GM21381 (cell line): ENCODE results near the gene NASP.
A peak's percentile ranks its signal among the peaks of the same experiment; 100 is the strongest.

Experiments
- ATAC-seq: cut with Tn5 transposase; IDR thresholded peaks from one replicate; pipeline ENCODE4 v1.9.1; 2021; ENCODE audit warnings: mild to moderate bottlenecking, moderate library complexity; ENCODE audit not compliant: unreplicated experiment

Gene NASP, protein sequence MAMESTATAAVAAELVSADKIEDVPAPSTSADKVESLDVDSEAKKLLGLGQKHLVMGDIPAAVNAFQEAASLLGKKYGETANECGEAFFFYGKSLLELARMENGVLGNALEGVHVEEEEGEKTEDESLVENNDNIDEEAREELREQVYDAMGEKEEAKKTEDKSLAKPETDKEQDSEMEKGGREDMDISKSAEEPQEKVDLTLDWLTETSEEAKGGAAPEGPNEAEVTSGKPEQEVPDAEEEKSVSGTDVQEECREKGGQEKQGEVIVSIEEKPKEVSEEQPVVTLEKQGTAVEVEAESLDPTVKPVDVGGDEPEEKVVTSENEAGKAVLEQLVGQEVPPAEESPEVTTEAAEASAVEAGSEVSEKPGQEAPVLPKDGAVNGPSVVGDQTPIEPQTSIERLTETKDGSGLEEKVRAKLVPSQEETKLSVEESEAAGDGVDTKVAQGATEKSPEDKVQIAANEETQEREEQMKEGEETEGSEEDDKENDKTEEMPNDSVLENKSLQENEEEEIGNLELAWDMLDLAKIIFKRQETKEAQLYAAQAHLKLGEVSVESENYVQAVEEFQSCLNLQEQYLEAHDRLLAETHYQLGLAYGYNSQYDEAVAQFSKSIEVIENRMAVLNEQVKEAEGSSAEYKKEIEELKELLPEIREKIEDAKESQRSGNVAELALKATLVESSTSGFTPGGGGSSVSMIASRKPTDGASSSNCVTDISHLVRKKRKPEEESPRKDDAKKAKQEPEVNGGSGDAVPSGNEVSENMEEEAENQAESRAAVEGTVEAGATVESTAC

DNA sequence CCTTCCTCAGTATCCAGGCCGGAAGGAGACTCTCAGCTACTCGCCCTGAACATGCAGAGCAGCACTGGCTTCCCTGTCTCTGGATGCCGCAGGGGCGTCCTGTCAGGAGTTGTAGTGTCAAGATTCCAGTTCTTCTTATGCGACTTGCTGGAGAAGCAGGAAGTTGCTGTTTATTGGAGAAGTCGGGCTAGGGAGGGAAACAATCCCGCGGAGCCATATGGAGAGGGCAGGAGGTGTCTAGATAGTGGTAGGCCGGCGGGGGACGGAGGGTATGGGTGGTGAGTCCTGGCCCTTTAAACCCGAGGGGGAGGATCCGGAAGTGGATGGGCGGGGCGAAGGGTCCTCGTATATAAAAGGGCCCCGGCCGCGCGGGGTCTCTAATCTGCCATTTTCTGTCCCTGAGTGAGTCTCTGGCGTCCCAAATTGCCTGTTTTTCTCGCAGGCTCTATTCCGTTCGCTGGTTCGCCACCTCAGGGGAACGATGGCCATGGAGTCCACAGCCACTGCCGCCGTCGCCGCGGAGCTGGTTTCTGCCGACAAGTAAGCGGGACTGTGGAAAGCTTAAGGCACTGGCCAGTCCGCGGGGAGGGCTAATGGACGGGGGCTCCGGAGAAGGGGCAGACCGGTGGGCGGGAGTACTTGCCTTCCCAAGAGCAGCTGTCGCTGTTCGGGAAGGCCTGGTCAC is at the start of gene NASP:
NASP (plus strand) TSS at position 376 of the 685 bp plus-strand sequence; CDS start at position 482, 106 bp downstream.
- ATAC-seq = peak; percentile 41

DNA sequence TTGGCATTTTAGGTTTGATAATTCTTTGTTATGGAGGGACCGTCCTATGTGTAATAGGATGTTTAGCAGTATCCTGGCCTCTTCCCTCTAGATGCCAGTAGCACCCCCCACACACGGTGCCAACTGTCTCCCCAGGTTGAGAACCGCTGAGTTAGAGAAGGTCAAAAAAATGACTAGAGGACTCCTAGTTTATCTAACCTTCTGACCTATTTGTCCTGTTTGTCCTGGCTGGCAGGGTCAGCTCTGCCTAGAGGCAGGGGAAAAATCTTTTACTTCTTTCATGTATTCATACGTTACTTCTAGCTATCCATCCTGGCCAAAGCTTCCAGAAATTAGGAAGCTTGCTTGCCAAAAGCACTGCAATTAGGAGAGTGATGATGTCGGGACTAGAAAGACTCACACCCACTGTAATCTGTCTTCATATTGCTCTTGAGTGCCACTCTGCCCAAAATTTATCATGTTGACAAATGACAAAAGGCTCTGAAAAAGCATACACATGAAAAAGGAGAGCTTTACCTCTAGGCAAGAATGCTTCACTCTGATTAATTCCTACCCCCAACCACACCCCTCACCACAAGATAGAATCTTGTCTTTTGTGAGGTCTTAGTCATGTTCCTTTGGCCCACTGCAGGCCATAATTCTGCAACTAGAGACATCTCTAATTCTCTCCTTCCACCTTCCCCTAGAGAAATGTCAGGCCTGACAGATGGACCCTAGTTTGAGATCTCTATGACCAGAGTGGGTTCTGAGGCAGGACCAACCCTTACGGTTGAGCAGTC is 47.7 kb upstream of the NASP start:
- no peak for ATAC-seq

DNA sequence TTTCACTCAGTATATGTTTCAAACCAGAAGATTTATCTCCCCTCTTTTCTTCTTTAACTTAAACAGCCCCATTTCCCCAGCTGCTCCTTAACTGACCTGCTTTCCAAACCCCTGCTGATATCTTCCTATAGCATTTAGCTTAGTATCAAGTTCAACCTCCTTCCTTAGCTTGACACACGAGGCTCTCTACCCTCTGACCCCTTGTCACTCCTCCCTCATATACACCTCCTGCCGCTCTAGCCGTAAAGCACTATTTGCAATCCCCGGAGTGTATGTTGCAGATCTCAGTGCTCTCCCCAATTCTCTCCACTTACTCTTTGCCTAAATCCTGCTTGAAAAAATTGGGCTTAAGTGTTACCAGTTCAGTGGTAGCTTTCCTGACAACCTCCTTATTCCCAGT is 47.0 kb upstream of the NASP start:
- ATAC-seq = no peak

DNA sequence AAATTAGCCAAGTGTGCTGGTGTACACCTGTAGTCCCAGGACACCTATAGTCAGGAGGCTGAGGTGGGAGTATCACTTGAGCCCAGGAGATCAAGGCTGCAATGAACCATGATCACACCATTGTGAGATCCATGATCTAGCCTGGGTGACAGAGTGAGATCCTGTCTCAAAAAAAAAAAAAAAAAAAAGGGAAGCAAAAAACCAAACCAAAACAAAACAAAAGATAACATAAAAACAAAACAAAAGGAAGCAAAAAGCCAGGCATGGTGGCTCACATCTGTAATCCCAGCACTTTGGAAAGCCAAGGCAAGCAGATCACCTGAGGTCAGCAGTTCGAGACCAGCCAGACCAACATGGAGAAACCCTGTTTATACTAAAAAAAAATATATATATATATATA is 42.6 kb upstream of the NASP start:
- ATAC-seq = no peak

DNA sequence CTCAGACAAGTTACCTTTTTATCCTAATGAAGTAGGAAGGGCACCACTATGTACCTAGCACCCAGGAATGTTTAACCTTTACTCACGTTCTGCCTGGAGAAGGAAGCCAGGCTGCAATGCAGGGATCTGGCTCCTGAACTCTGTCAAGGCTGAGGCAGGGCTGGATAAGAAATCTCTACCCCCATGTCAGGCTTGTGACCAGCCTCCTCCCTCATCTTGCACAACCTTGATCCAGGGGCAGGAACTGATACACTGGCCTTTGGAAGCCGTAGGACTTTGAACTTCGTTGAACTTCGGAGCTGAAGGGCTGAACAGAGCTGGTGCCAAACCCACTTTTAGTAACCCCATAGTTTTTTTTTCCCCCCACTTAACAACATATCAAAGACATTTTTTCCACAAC is 41.2 kb upstream of the NASP start:
- no peak for ATAC-seq

DNA sequence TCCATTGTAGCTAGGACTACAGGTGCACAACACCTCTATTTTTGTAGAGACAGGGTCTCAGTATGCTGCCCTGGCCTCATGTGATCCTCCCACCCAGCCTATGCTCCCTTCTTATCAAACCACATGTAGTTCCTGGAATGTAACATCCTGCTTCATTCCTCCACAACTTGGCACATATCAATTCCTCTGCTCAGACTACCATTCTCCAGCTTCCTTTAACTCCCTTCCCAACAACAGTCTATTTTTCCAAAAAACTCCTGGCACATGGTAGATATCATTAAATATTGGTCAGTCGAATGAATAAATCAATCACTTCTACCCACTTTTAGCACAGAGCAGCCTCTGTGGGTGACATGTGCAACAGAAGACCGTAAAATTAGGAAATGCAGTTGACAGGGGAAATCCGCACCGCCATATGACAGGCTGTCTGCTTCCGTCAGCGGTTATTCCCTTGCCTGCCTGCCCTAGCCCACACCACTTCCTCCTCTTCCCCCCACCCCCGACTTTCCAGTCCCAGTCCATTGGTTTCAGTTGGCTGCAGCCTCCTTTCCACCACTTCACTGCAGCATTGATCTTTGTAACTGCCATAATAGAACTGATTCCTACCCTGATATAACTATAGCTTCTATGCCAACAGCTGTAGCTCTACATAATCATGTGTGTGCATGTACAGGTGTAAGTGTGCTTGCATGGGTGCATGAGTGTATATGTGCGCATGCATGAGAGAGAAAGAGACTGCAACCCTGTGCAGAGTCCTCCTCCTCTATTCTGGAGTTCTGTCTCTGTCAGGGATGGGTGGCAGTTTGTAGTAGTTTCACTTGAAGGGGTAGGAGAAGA is 40.0 kb upstream of the NASP start:
- ATAC-seq = no peak

DNA sequence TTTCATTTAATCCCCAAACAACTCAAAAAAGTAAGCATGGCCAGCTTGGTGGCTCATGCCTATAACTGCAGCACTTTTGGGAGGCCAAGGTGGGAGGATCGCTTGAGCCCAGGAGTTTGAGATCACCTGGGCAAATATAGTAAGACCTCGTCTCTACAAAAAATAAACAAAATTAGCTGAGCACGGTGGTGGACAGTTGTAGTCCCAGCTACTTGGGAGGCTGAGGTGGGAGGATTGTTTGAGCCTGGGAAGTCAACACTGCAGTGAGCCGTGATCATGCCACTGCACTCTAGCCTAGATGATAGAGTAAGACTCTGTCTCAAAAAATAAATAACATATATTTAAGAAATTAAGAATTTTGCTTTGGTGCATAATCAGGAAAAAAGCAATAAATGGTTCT is 39.3 kb upstream of the NASP start:
- no peak for ATAC-seq

DNA sequence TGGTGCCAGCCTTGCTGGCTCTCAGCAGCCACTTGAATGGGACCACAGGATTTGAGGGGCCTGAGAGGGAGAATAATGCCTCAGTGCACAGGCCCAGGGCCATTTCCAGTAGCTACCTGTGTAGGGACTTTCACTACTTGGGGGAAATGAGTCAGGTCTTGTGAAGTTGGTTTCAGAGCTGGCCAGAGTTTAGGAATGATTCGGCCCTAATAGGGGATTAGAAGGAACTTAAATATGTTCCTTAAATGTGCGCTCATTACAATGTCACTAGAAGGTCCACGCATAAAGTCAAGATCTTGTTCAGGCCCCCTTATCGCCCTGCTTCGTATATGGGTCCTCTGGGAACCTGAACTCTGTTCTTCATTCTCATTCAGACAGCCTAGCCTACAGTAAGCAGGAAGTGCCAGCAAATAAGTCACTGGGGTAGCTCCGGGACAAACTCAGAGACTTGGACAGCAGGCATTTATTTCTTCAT is 38.8 kb upstream of the NASP start:
- peak; percentile 49 for ATAC-seq

DNA sequence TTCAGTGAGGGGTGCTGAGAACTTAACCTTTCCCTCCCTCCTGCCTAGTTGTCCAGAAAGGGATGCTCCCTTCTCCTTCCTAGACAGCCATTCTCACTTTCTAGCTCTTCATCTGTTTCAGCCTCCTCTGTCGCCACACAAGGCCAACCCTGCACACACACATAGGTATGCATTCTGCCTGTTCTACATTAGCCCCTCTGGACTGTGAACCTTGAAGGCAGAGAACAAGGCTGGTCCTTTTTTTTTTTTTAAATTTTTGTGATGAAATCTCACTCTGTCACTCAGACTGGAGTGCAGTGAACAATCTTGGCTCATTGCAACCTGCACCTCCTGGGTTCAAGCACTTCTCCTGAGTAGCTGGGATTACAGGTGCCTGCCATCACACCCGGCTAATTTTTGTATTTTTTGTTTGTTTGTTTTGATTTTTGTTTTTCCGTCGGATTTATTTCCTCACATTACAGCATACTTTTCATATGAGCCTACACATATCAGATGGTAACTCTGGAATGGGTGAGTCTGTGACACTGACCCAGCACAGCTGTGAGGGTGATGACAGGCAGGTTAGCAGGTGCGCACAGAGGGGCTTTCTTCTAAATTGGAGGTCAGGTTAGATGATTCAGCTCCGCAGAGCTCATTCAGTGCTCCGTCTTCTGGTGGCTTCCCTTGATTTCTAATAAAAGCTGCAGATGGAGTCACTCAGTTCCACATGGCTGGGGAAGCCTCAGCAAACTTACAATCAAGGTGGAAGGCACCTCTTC is 38.1 kb upstream of the NASP start:
- ATAC-seq = no peak

DNA sequence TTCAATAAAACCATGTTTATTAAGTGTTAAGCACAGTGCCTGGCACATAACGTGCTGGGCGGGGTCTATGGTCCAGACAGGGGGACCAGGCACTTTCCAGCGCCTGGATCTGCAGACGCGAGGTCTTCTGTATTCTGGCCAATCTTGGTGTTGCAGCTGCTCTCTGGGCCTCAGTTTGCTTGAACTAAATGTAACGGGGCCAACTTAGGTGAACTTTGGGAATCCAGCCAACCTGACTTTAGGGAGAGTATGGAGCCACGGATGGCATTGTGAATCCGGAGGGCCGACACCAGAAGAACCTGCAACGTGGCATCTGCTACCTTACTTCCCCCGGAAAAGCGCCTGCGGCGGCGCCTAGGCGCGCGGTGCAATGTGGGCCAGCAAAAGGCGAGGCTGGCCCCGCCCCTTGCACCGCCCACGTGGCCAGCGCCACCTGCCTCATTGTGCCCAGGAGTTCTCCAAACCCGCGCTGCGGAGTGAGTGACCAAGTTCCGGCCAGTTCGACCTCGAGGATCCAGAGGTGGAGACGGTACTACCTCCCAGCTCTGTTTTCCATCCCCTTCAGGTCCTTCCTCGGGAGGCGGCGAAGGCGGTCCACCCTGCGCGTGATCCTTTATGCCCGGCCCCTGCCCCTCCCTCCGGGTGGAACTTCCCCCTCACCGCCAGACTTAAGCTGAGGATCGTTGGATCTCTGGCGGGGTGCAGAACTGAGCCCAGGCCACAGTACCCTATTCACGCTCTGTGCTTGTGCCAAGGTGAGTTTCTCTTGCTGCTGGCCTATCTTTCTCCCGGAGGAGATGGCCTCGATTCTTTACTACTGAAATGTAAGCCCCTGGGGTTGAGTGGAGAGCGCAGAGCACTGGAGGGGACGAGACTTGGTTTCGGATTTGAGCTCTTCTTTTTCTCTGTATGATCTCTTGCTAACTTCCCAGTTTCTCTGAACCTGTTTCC is 33.2 kb upstream of the NASP start, which contains the start of gene AKR1A1:
AKR1A1 (plus strand) TSS at position 426 of the 951 bp plus-strand sequence. CDS start 10,969 bp downstream, outside the sequence.
- peak; percentile 80 for ATAC-seq

DNA sequence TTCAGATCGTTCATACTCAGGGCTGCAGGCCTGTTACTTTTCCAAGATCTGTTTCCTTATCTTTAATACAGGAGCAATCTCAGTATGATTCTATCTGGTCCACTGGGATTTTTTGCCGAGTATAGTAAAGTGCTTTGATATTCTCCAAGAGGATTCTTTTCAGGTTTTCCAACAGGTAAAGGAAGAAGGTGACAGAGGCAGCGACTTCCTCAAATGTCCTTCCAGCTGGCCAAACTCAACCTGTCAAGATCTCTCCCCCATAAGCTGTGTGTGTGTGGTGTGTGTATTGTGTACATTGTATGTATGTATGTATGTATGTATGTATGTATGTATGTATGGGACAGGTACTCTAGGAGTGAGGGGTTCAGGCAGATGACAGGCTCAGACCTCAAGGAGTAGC is 32.2 kb upstream of the NASP start:
- ATAC-seq = no peak

DNA sequence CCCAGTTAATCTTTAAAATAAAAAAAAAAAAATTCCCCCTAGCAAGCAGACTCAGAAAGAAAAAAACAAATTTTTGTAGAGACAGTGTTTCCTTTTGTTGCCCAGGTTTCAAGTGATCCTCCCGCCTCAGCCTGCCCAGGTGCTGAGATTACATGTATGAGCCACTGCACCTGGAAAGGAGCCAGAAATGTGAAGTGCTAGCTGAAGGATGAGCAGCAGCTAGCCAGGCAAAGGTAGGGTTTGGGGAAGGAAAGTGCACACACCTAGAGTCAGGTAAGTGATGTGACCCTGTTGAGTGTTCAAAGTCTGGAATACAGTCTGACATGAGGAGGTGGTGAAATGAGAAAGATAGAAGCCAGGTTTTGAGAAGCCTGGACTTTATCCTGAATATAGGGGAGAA is 31.5 kb upstream of the NASP start:
- no peak for ATAC-seq

DNA sequence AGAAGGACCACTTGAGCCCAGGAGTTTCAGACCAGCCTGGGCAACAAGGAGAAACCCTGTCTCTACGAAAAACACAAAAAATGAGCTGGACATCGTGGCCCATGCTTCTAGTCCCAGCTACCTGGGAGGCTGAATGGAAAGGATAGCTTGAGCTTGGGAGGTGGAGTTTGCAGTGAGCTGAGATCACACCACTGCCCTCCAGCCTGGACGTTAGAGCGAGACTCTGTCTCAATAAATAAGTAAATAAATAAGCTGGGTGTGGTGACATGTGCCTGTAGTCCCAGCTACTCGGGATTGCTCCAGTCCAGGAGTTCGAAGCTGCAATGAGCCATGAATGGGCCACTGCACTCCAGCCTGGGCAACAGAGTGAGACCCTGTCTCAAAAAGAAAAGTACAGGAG is 29.6 kb upstream of the NASP start:
- no peak for ATAC-seq

DNA sequence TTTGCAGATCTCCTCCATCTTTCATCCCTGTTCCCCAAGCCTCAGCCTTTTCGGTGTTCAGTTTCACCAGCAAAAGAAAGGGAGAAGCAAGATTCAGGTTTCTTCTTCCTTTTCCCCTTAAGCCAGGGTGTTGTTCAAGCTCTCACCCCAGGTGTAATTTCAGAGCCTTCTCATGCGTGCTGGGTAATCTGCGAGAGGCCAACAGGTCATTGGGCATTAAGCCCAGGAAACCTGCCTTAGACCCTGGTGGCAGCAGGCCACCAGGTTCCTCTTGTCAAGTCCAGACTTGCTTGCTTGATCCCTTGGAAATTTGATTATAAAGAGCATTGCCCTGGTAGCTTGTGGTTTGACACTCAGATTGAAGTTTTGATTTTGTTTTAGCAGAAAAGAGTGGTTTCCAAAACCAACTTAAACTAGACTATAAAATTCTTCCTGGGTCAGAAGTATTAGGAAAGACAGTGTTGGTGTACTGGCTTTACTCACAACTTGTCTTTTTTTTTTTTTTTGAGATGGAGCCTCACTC is 26.4 kb upstream of the NASP start:
- no peak for ATAC-seq

DNA sequence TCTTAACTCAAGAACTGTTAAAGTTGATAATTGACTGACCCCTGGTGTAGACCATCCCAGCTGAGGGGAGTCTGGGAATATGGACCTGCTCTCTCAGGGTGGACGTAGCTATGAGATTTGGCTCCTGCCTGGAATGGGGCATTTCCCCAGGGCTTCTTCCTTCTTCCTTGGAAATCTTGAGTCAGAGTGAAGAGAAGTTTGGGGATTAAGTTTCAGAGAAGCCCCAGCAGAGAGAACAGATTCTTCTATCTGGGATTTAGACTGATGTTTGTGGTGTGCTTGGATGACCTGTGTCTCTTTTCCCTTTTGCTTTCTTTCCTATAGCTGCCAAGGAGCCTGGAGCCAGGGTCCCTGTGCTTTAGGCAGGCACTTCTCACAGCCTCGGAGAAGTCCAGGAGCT is 20.0 kb upstream of the NASP start:
- ATAC-seq = no peak

DNA sequence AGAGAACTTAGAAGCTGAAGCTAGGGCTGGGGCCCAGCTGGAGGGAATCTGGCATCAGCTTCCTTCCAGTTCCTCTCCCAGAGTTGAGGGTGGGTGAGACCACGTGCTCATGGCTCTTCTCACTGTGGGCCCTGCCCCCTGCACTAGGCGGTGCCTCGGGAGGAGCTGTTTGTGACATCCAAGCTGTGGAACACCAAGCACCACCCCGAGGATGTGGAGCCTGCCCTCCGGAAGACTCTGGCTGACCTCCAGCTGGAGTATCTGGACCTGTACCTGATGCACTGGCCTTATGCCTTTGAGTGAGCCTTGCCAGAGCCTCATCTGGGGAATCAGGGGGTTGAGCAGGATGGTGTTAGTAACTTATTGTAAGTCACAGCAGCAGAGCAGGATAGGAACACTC is 17.1 kb upstream of the NASP start:
- no peak for ATAC-seq

DNA sequence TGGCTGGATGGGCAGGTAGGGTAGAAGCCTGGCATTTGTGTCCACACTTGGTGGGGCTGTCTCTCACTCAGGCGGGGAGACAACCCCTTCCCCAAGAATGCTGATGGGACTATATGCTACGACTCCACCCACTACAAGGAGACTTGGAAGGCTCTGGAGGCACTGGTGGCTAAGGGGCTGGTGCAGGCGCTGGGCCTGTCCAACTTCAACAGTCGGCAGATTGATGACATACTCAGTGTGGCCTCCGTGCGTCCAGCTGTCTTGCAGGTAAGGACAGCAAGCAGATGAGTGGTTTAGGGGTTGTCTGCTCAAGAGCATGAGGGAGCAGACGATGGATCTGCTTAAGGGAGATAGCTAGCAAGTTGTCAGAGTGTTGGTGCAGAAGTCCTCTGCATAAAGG is 15.9 kb upstream of the NASP start:
- no peak for ATAC-seq

DNA sequence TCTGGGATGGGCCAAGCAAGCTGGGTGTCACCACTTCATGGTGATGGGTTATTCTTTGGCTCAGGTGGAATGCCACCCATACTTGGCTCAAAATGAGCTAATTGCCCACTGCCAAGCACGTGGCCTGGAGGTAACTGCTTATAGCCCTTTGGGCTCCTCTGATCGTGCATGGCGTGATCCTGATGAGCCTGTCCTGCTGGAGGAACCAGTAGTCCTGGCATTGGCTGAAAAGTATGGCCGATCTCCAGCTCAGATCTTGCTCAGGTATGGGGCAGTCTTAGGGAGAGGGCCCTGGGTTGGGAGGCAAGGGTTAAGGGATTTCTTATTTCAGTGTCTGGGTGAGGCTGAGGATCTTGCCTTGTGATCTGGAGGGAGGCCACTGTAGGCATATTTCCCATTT is 15.4 kb upstream of the NASP start:
- ATAC-seq = no peak
